ENCODE measurements around the gene PODXL2. TPM values are rescaled to one million over a fixed set of nuclear protein-coding genes. Genes with fewer than 3 reads are reported as not detected.

PODXL2 gene
- total and polyA plus RNA-seq, 2 experiments from 2014 or later: 18.4 to 57.6 TPM

- Mint-ChIP-seq H3K27ac (no peak overlapping the region), H3K4me1 (peaks cover 20% of the 10 kb centered on the region), H3K4me3 (no peak overlapping the region), H3K36me3 (ENCODE audit: low read depth) (no peaks in the 10 kb centered on the region), H3K27me3 (ENCODE audit: insufficient read depth, low read depth, poor library complexity) (peaks cover 8% of the 10 kb centered on the region), H3K9me3 (no peaks in the 10 kb centered on the region; the same call in 2 of the 3 replicates)
- Histone ChIP-seq H3K79me2 (replicated peaks; ENCODE audit: insufficient read depth) (no peaks in the 10 kb centered on the region), H3K36me3 (ENCODE audit: insufficient read depth) (no peaks in the 10 kb centered on the region), H2AFZ (no peak overlapping the region), H3K9me2 (ENCODE audit: insufficient read depth) (0 out of 2 replicates have a peak, but pooled peaks cover 4% of the 10 kb centered on the region), H3K4me2 (no peak overlapping the region), H3K27ac (ENCODE audit: low read depth) (no peak overlapping the region), H3K27me3 (ENCODE audit: insufficient read depth) (no peaks in the 10 kb centered on the region), H3F3A (replicated peaks; ENCODE audit: low read depth) (no peaks in the 10 kb centered on the region), H3K4me3 (no peak overlapping the region), H4K20me1 (replicated peaks; ENCODE audit: insufficient read depth) (no peaks in the 10 kb centered on the region), H3K4me1 (ENCODE audit: insufficient read depth) (0 out of 2 replicates have a peak, but pooled peaks cover 5% of the 10 kb centered on the region)
- DNase-seq (ENCODE audit: low spot score) (no peak), ATAC-seq (peak; percentile 23)
- TF ChIP-seq REST (IDR thresholded peaks at IDR 0.05; ENCODE audit: unreplicated experiment) (no peak), CREB1 (CRISPR knock-in tag; IDR thresholded peaks at IDR 0.05; ENCODE audit: low read depth) (no peak), POLR2AphosphoS5 (IDR thresholded peaks at IDR 0.05; ENCODE audit: low read depth) (no peak), JUNB (IDR thresholded peaks at IDR 0.05; ENCODE audit: unreplicated experiment) (no peak), EZH2phosphoT487 (IDR thresholded peaks at IDR 0.05; ENCODE audit: unreplicated experiment) (no peak), ZNF114 (CRISPR knock-in tag; IDR thresholded peaks at IDR 0.05) (no peak), STAT1 (IDR thresholded peaks at IDR 0.05; ENCODE audit: unreplicated experiment) (no peak), NANOG (IDR thresholded peaks at IDR 0.05; ENCODE audit: borderline replicate concordance) (no peak), ETS1 (IDR thresholded peaks at IDR 0.05) (no peak)
- TF ChIP-seq, protein P1, sequence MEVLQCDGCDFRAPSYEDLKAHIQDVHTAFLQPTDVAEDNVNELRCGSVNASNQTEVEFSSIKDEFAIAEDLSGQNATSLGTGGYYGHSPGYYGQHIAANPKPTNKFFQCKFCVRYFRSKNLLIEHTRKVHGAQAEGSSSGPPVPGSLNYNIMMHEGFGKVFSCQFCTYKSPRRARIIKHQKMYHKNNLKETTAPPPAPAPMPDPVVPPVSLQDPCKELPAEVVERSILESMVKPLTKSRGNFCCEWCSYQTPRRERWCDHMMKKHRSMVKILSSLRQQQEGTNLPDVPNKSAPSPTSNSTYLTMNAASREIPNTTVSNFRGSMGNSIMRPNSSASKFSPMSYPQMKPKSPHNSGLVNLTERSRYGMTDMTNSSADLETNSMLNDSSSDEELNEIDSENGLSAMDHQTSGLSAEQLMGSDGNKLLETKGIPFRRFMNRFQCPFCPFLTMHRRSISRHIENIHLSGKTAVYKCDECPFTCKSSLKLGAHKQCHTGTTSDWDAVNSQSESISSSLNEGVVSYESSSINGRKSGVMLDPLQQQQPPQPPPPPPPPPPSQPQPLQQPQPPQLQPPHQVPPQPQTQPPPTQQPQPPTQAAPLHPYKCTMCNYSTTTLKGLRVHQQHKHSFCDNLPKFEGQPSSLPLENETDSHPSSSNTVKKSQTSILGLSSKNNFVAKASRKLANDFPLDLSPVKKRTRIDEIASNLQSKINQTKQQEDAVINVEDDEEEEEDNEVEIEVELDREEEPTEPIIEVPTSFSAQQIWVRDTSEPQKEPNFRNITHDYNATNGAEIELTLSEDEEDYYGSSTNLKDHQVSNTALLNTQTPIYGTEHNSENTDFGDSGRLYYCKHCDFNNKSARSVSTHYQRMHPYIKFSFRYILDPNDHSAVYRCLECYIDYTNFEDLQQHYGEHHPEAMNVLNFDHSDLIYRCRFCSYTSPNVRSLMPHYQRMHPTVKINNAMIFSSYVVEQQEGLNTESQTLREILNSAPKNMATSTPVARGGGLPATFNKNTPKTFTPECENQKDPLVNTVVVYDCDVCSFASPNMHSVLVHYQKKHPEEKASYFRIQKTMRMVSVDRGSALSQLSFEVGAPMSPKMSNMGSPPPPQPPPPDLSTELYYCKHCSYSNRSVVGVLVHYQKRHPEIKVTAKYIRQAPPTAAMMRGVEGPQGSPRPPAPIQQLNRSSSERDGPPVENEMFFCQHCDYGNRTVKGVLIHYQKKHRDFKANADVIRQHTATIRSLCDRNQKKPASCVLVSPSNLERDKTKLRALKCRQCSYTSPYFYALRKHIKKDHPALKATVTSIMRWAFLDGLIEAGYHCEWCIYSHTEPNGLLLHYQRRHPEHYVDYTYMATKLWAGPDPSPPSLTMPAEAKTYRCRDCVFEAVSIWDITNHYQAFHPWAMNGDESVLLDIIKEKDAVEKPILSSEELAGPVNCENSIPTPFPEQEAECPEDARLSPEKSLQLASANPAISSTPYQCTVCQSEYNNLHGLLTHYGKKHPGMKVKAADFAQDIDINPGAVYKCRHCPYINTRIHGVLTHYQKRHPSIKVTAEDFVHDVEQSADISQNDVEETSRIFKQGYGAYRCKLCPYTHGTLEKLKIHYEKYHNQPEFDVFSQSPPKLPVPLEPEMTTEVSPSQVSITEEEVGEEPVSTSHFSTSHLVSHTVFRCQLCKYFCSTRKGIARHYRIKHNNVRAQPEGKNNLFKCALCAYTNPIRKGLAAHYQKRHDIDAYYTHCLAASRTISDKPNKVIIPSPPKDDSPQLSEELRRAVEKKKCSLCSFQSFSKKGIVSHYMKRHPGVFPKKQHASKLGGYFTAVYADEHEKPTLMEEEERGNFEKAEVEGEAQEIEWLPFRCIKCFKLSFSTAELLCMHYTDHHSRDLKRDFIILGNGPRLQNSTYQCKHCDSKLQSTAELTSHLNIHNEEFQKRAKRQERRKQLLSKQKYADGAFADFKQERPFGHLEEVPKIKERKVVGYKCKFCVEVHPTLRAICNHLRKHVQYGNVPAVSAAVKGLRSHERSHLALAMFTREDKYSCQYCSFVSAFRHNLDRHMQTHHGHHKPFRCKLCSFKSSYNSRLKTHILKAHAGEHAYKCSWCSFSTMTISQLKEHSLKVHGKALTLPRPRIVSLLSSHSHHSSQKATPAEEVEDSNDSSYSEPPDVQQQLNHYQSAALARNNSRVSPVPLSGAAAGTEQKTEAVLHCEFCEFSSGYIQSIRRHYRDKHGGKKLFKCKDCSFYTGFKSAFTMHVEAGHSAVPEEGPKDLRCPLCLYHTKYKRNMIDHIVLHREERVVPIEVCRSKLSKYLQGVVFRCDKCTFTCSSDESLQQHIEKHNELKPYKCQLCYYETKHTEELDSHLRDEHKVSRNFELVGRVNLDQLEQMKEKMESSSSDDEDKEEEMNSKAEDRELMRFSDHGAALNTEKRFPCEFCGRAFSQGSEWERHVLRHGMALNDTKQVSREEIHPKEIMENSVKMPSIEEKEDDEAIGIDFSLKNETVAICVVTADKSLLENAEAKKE (CRISPR knock-in tag; IDR thresholded peaks at IDR 0.05): no peak
- TF ChIP-seq, protein P2, sequence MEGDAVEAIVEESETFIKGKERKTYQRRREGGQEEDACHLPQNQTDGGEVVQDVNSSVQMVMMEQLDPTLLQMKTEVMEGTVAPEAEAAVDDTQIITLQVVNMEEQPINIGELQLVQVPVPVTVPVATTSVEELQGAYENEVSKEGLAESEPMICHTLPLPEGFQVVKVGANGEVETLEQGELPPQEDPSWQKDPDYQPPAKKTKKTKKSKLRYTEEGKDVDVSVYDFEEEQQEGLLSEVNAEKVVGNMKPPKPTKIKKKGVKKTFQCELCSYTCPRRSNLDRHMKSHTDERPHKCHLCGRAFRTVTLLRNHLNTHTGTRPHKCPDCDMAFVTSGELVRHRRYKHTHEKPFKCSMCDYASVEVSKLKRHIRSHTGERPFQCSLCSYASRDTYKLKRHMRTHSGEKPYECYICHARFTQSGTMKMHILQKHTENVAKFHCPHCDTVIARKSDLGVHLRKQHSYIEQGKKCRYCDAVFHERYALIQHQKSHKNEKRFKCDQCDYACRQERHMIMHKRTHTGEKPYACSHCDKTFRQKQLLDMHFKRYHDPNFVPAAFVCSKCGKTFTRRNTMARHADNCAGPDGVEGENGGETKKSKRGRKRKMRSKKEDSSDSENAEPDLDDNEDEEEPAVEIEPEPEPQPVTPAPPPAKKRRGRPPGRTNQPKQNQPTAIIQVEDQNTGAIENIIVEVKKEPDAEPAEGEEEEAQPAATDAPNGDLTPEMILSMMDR (conservative IDR thresholded peaks at IDR 0.05; ENCODE audit: low read depth in 2 of 2): no peak
Observed at GRCh38 chr3:127688416-127689265, 59.7 kb downstream of the PODXL2 start.
